Inferior parietal cortex (tissue), 1 donor: ENCODE data around the gene TRIM59.

Experiments
- DNase-seq: peaks from one replicate; pipeline ENCODE4 v3.0.0-alpha.2; 2016; ENCODE audit errors: extremely low spot score

Gene TRIM59, protein sequence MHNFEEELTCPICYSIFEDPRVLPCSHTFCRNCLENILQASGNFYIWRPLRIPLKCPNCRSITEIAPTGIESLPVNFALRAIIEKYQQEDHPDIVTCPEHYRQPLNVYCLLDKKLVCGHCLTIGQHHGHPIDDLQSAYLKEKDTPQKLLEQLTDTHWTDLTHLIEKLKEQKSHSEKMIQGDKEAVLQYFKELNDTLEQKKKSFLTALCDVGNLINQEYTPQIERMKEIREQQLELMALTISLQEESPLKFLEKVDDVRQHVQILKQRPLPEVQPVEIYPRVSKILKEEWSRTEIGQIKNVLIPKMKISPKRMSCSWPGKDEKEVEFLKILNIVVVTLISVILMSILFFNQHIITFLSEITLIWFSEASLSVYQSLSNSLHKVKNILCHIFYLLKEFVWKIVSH

DNA sequence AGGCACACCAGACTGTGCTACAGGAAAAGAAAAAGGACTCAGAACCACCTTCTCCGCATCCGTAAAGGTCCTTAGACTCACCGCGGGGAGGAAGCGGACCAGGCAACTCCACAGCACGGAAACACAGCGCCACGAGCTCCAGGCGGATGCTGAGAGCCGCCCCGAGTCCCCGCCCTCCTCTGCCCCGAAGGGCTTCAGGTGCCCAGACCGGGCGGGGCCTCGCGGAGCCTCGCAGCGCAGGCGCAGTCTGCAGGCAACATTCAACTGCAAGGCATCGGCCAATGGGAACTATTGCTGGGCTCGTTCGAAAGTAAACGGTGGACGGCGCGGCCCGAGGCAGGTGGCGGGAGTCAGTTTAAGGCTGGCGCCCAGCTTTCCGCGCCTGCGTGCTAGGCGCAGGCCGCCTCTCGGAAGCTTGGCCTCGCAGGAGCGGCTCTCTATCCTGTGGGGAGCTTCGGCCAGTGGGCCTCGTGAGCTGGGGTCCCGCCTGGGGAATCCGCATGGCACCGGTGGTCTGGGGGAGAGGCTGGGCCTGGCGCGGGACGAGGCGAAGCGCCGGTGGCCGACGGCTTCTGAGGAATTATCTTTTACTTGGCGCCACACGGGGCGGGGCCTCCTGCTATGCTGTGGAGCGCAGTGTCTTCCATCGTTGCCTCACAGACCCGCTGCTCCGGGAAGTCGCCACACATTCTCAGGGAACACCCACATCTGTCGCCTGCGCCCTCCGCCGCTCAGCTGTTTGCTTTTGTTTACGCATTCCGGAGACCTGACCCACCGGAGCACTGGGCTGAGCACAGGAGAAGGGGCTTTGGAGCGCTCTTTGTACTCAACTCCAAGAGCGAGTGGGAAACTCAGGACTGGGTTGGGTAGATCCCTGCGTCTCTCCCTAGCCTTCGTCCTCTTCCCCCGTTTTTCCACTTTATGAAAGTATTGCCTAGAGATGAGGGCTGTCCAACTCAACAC, at the start of gene TRIM59:
Gene TRIM59 (minus strand): TSS at position 151 of the 963 bp plus-strand sequence. CDS start 10,603 bp downstream, outside the sequence.
- peak; percentile 79 for DNase-seq

DNA sequence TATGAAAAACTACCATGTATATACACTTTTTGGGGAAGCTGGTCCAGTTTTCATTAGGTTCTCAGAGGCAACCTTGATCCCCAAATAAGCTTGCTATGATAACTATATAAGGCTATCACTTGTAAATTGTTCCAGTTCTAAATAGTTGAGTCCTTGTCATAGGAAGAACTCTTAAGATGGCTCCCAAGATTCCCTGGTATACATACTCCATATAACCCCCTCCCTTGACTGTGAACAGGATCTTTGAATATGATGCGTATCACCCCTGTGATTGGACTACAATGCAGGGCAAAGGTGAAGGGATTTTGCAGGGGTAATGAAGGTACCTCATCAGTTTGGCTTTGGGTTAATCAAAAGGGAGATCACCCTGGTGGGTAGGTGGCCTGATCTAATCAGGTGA, 48.6 kb upstream of the TRIM59 start:
- DNase-seq, result no peak

DNA sequence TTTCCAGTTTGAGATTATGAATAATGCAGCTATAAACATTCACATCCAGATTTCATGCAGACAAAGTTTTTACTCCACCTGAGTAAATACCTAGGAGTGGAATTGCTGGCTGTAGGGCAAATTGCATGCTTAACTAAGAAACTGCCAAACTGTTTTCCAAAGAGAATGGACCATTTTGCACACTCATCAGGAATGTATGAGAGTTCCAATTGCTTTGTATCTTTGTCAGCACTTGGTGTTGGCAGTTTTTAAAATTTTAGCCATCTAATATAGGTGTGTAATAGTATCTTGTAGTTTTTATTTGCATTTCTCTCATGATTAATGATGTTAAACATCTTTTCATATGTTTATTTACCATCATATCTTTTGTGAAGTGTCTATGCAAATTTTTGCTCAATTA, 40.6 kb upstream of the TRIM59 start:
- DNase-seq, result no peak

DNA sequence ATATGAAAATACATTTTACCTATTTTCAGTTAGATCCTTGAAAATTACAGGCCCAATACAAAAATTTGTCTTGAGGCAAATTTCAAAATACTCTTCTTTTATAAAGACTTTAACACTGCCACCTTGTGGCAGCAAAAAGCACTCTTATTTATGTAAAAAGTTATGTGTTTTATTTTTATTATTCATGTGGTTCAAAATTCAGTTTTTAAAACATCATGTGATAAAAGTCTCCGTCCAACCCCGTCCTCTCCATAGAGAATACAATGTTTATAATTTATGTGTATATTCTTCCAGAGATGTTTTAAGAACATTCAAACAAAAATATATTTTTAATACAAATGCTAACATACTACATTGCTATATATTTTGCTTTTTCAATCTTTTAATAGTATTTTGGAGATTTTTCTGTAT, 36.9 kb upstream of the TRIM59 start:
- peak; percentile 71 for DNase-seq

DNA sequence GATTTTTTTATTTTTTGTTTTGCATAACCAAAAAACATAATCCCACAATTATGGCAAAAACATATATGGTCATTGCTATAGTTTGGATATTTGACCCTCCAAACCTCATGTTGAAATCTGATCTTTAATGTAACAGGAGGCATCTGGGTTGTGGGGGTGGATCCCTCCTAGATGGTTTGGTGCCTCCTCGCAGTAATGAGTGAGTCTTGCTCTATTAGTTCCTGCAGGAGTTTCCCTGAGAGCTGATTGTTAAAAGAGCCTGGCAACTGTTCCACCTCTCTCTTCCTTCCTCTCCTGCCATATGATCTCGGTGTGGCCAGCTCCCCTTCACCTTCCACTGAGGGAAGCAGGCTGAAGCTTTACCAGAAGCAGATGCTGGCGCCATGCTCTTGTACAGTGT, 33.2 kb upstream of the TRIM59 start:
- DNase-seq, result no peak

DNA sequence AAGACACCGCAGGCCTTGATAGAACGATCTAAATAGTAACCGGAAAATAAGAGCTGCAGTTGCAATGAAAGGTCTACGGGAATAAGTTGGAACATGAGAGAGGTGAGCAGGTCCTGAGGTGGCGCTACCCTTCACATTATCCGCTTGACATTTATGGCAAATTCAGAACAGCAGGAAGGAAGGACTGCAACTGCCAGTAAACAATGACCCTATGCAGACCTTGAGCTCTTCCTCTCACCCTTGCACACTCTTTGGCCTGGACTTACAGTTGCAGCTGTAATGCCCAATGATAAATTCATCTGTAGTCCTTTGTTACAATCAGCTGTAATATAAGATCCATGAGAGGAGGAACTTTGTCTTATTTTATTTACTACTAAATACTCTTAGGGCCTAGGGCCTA, 32.3 kb upstream of the TRIM59 start:
- DNase-seq, result no peak

DNA sequence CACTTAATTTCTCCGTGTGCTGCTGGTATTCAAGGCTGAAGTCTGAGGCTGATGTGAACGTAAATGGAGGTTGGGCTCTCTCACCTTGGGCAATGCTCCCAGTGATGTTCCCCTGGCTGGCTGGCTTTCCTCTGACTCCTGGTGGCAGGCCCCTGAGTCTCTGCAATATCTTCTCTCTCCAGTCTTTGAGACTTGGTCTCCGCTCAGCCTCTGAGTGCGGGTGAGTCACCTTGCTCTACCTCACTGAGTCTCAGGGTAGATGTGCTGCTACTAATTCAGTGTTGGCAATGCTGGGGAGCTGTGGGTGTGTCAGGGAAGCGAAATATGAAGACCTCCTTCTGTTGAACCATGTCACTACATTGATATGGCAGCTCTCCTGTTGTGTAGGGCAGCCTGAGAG, 31.3 kb upstream of the TRIM59 start:
- no peak for DNase-seq

DNA sequence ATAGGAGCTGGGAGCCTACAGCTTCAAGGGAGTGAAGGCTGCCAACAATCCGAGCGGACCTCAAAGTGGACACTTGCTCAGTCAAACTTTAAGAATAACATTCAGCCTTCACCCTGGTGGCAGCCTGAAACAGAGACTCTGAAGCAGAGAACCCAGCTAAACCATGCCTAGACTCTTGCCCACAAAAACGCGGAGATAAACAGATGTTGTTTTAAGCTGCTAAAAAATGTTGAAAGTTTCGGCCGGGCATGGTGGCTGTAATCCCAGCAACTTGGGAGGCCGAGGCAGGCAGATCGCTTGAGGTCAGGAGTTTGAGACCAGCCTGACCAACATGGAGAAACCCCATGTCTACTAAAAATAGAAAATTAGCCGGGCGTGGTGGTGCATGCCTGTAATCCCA, 29.8 kb upstream of the TRIM59 start:
- DNase-seq, result no peak

DNA sequence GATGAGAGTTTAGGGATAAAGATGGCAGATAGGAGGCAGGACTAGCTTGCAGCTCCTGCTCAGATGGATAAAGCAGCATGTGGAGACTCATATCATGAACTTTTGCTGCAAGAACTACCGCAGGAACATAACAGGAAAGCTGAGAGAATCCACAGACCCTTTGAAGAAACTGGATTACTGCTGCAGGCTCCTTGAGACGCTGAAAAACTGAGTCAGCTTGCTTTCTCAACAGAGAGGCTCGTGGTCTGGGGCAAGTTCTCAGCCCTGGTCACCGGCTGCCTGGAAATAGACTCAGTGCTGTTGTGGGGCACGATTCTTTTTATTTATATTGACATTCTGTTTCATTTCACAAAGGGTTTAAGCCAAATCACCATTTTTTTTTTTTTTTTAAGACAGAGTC, 28.8 kb upstream of the TRIM59 start:
- DNase-seq, result no peak

DNA sequence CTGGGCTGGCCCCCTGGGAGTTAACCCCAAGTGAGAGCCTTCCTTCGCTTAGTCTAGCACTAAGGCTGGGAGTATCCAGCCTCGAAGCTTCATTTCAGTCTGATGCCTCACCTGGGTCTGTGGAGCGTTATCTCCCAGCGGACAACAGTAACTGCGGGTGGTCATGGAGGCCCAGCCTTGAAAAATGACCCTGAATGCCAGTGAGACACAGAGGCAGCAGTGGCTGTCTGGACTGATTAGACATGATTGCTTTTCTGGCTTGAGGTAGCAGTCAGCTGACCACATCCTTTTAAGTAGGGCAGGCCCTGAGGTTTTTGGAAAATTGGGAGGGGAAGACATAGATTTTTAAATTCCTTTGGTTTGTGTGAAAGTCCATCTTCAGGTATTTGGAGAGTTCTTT, 28.2 kb upstream of the TRIM59 start:
- DNase-seq, result no peak

DNA sequence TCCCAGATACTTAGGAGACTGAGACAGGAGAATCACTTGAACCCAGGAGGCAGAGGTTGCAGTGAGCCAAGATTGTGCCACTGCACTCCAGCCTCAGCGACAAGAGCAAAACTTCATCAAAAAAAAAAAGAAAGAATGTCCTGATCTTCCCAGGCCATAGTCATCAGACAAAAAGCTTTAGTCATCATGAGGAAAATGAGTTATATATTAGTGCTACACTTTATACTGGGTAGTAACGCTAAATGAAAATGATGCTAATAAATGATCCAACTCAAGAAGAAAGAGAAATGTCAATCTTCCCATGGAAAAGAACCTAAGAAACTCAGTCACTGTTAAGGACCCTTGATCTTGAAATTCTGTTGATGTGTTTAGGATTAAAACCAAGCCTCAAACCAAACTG, 26.3 kb upstream of the TRIM59 start:
- DNase-seq, result no peak

DNA sequence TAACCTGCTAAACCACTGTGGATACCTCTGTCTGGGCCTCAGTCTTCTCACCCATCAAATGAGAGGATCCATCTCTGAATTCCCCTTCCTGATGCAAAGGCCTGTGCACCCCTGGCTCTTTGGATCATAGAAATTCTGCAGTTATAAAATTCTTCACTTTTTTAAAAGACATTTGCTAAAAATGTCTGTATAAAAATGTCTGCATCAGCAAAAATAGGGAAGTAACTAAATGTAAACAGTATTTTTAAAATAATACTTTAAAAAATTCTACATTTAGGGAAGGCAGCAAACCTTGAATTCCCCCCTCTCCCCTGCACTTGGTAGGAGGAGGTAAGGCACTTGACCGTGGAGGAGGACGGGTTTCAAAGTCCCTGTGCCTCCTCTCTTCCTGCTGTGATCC, 25.6 kb upstream of the TRIM59 start:
- no peak for DNase-seq

DNA sequence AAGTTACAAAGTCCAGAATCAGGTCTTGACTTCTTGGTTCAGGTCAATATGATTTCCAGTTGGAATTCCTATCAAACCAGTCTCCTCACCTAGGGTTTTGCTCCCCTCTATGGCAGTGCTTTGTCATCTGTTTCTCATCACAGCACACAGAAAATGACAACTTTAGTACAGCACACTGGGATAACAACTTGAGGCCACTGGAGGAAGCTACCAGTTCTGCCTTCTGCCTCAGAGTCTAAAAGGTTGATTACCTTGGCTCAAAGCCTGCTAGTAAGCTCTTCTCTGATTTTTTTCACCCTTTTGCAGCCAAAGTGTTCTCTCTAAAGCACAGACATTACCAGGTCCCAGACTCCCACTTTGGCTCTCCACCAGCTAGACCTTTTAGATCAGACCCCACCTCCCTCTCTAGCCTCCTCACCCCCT, 24.8 kb upstream of the TRIM59 start:
- no peak for DNase-seq

DNA sequence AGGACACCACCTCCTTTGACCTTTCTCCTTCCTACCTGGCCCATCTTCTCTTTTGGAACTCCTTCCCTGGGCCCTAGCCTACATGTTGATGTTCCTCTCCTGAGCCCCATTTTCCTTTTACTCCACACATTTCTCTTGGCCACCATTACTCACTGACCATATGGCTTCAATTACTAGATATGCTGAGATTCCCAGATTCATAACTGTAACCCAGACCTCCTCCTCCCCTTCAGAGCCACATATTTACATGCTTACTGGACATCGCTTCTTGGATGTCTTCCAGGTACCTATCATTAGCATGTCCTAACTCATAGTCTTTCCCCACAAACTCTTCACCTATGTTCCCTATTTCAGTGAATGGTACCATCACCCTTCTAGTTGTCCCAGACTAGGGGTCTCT, 24.4 kb upstream of the TRIM59 start:
- no peak for DNase-seq

DNA sequence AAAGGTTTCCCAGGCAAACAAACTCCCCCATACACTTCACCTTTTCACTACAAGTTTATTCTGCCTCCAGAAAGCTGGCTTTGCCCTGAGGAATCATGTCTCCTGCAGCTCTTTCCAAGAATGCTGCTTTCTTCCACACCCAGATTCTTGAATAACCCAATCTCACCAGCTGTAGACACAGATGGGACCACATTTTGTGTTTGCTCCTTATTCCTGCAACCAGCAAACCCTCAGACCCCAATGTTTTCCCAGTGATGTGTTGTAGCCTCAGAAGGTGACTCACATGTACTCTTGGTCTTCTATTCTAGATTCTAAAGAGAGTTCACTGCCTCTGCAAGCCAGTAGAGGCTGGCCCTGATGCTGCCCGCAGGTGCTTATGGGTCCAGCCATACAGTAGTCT, 23.6 kb upstream of the TRIM59 start:
- DNase-seq, result no peak

DNA sequence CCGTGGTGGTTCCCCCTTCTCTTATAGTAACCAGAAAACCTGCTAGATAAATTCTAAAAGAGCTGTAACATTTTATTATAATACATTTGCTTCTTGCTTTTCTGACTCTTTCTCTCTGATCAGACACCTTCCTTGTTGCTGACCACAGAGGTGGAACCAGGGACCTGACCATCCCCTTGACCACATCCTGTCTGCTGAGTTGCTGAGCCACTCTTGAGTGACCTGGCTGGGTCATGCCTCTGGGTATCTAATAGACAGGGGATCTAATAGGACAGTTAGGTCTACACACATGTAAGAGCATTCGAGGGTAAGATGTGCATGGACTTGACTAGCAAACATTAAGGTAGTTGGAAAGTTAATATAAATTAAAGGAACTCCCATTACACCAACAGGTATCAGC, 22.8 kb upstream of the TRIM59 start:
- no peak for DNase-seq

DNA sequence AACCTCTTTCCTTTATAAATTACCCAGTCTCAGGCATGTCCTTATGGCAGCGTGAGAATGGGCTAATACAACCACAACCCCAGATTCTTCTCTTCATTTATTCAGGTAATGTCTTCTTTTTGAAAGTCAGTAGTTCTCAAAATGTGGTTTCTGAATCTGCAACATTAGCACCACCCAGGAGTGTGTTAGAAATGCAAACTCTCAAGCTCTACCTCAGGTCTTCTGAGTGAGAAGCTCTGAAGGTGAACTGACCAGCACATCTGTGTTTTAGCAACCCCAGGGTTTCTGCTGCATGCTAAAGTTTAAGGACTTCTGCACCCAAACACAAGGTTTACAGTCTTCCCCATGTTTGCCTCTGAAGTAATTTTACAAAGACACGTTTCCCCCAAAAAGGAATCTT, 22.3 kb upstream of the TRIM59 start:
- DNase-seq, result no peak

DNA sequence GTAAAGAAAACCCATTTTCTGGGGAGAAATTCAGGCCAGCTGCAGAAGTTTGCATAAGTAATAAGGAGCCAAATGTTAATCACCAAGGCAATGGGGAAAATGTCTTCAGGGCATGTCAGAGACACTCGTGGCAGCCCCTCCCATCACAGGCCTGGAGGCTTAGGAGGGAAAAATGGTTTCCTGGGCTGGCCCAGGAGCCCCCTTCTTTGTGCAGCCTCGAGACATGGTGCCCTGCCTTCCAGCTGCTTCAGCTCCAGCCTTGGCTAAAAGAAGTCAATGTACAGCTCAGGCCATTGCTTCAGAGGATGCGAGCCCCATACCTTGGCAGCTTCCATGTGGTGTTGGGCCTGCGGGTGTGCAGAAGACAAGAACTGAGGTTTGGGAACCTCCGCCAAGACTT, 20.6 kb upstream of the TRIM59 start:
- DNase-seq, result no peak

DNA sequence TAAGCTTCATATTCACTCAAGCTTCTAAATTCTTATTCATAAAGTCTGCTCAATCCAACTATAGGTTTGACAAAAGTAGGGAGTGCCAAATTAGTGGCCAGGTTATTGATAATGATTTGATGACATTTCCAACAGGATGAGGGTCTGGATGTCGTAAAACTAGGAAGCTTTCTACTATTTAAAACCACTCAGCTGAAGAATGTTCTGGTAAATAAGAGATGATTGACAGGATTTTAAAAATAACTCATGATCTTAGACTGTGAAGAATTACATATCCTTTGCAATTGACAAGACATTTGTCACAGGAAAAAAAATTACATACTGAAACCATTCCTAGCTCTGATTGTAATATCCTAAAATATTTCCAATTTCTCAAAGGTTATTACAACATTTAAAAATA, 15.4 kb upstream of the TRIM59 start:
- no peak for DNase-seq

DNA sequence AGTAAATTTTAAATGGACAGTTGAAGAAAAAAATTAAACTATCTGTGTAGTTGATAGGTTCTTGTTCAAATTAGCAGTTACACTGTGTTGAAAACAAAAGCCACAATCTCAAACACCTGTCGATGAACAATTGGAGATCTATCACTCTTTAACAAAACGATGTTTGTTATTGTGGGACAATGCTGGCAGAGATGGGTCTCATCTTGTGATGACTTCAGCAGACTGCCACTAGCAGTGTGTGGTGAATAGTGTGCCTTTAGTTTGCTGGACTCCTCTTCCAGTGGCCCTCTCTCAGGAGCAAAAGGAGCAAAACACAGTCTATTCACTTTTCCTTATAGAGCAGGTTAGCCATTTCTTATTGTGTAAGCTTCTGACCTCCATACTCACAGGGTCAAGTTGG, 14.7 kb upstream of the TRIM59 start:
- peak; percentile 88 for DNase-seq

DNA sequence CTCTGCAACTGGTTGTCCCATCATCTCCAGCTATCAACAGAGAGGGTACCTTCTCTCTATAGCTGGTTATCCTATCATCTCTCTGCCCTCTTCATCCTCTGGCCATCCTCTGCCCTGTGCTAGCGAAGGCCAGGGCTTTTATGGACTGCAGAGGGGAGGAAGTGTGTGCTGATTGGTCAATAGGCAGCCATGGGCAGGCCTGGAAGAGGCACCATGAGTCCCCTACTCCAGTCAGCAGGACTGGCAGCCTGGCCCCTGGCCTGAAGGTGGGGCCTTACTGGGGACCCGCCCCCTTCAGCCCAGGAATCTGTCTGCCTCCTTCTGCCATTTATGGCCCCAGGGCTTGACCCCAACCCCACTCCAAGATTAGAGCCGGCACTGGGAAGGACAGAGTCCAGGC, 10.4 kb upstream of the TRIM59 start:
- no peak for DNase-seq

DNA sequence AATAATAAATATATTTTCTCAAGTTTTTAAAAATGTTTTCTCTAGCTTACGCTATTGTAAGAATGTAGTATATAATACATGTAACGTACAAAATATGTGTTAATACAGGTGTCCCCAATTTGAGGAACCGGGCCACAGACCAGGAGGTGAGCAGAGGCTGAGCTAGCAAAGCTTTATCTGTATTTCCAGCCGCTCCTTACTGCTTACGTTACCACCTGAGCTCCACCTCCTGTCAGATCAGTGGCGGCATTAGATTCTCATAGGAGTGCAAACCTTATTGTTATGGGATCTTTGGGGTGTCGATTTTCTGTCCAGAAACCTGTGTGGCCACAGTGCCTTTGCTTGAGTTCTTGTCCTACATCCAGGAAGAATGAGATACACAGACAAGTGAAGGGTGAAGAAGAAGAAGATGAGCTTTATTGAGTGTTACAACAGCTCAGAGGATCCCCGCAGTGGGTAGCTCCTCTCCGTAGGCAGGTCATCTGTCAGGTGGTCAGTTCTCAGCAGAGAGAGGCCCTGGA, 9.9 kb upstream of the TRIM59 start:
- DNase-seq, result no peak

DNA sequence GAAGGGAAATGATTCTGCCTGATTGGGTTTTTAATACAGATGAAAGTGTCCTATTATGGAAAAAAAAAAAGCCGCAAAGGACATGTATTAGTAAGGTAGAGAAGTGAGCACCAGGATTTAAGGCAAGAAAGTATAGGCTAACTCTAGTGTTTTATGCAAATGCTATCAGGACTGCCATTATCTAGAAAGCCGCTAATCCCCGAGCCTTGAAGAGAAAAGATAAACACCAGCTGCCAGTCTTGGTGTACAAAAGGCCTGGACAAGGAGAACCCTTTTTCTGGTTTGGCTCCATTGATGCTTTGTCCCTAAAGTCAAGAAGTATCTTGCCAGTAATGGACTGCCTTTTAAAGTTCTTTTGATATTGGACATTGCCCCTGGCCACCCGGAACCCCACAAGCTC, 8.6 kb upstream of the TRIM59 start:
- no peak for DNase-seq
